Keratinocyte (primary cell): ENCODE measurements around the gene FRA10AC1. TPM values are rescaled to one million over a fixed set of nuclear protein-coding genes. Genes with fewer than 3 reads are reported as not detected.

ENCODE experiments used
- DNase-seq: peaks from one replicate; pipeline ENCODE4 v3.0.0-alpha.2; 2011; ENCODE audit warnings: low read depth, missing footprints, low spot score
- FAIRE-seq: peaks from 2 replicates; lab custom pipeline; 2011; peaks lifted over from hg19 to GRCh38; lab: Jason Lieb, UNC
- H2AFZ ChIP-seq: 2 replicates; pipeline ENCODE4 v1.6.0; 2012; ENCODE audit warnings: low read length, control low read depth, inconsistent platforms; ENCODE audit not compliant: control insufficient read depth
- H3K27ac ChIP-seq: 2 replicates; pipeline ENCODE4 v1.5.1; 2011; ENCODE audit warnings: low read length; ENCODE audit not compliant: control insufficient read depth, insufficient read depth
- H3K27me3 ChIP-seq: 3 replicates; pipeline ENCODE4 v1.6.0; 2011; ENCODE audit warnings: low read length; ENCODE audit not compliant: control insufficient read depth, insufficient read depth; ENCODE audit errors: extremely low read depth
- H3K36me3 ChIP-seq, 2 experiments: 2 replicates in 1 of 2; 3 replicates in 1 of 2; pipeline ENCODE4 v1.5.1; 2011; ENCODE audit warnings: low read length in 2 of 2, mild to moderate bottlenecking in 1 of 2; ENCODE audit not compliant: control insufficient read depth in 2 of 2, insufficient read depth in 2 of 2; ENCODE audit errors: extremely low read depth in 1 of 2
- H3K4me1 ChIP-seq: 3 replicates; pipeline ENCODE4 v1.5.1; 2011; ENCODE audit warnings: low read length; ENCODE audit not compliant: control insufficient read depth, insufficient read depth; ENCODE audit errors: extremely low read depth
- H3K4me2 ChIP-seq: 3 replicates; pipeline ENCODE4 v1.6.0; 2011; ENCODE audit warnings: low read depth, low read length; ENCODE audit not compliant: control insufficient read depth, insufficient read depth; ENCODE audit errors: extremely low read depth
- H3K4me3 ChIP-seq, 3 experiments: fragments of 200-600 bp in 1 of 3; sonication (generic) in 1 of 3; 2 replicates in 2 of 3; 3 replicates in 1 of 3; pipeline ENCODE4 v1.5.1; 2011 to 2016; ENCODE audit warnings: low read length in 3 of 3, mild to moderate bottlenecking in 3 of 3, control low read depth in 2 of 3, inconsistent platforms in 1 of 3, low read depth in 1 of 3, mixed read lengths in 1 of 3, mixed run types in 1 of 3, moderate library complexity in 1 of 3; ENCODE audit not compliant: control insufficient read depth in 2 of 3, insufficient read depth in 2 of 3; ENCODE audit errors: extremely low read depth in 1 of 3
- H3K79me2 ChIP-seq: 2 replicates; pipeline ENCODE4 v1.6.0; 2012; ENCODE audit warnings: low read length; ENCODE audit not compliant: control insufficient read depth, insufficient read depth
- H3K9ac ChIP-seq: 3 replicates; pipeline ENCODE4 v1.6.0; 2011; ENCODE audit warnings: low read length; ENCODE audit not compliant: control insufficient read depth, insufficient read depth; ENCODE audit errors: extremely low read depth
- H3K9me1 ChIP-seq: 3 replicates; pipeline ENCODE4 v1.6.0; 2011; ENCODE audit warnings: low read length; ENCODE audit not compliant: control insufficient read depth, insufficient read depth; ENCODE audit errors: extremely low read depth
- H3K9me3 ChIP-seq: 2 replicates; pipeline ENCODE4 v1.5.1; 2012; ENCODE audit warnings: low read depth, low read length; ENCODE audit not compliant: control insufficient read depth
- H4K20me1 ChIP-seq: 3 replicates; pipeline ENCODE4 v1.6.0; 2011; ENCODE audit warnings: low read length; ENCODE audit not compliant: control insufficient read depth, insufficient read depth; ENCODE audit errors: extremely low read depth
- EZH2 ChIP-seq: IDR thresholded peaks from one replicate; pipeline ENCODE4 v1.6.1; 2012; ENCODE audit warnings: inconsistent platforms, mild to moderate bottlenecking, low read length, moderate library complexity
- dilution Hi-C: fragments of 300-500 bp; cut with MboI; formaldehyde crosslinking; loops from one replicate; pipeline ENCODE4 v1.7.0; 2020; ENCODE audit warnings: low sequenced_read_pairs; ENCODE audit not compliant: extremely low pct_ligation_motif_present
- polyA minus RNA-seq, 3 experiments: library from RNA; depleted of rRNA, polyadenylated mRNA; stranded (reverse); fragments of >200 nt; gene quantifications; 1 replicate in 1 of 3; 2 replicates in 1 of 3; 3 replicates in 1 of 3; pipeline ENCODE4 v1.2.3, GENCODE V29; 2011
- polyA plus RNA-seq, 5 experiments: library from polyadenylated mRNA; depleted of rRNA in 3 of 5; stranded (reverse) in 3 of 5; stranded (forward) in 1 of 5; unstranded in 1 of 5; fragments of >200 nt; gene quantifications; 1 replicate in 1 of 5; 2 replicates in 3 of 5; 3 replicates in 1 of 5; pipeline versions ENCODE4 v1.2.1 to v1.2.3, GENCODE V29; 2011 to 2012; ENCODE audit warnings: missing spikeins in 2 of 5, low read depth in 1 of 5, low replicate concordance in 1 of 5
- TF ChIP-seq, protein P1 (sequence below), 3 experiments: IDR thresholded peaks in 1 of 3; conservative IDR thresholded peaks in 1 of 3; optimal IDR thresholded peaks in 1 of 3; 2 replicates in 2 of 3; 3 replicates in 1 of 3; pipeline versions ENCODE3 to v1.5.1; 2011; ENCODE audit warnings: low read length in 3 of 3, mild to moderate bottlenecking in 3 of 3, moderate library complexity in 2 of 3, control low read depth in 1 of 3, inconsistent platforms in 1 of 3; ENCODE audit not compliant: insufficient read depth in 2 of 3; ENCODE audit errors: extremely low read depth in 1 of 3

FRA10AC1 gene
- polyA plus RNA-seq (5.2 to 12.8 TPM (median 6.2 TPM) in 3 replicates), polyA minus RNA-seq (0.23 to 4.8 TPM (median 2.2 TPM) in 3 replicates)
- polyA plus RNA-seq (2011; ENCODE audit: low read depth) = 11.7 TPM
- polyA plus RNA-seq (2011; cell fraction: cytosol; rRNA removed) = 2.4 and 4.6 TPM in 2 replicates
- 7.6 and 14.8 TPM in 2 replicates for polyA plus RNA-seq (2011; cell fraction: nucleus; rRNA removed)
- polyA plus RNA-seq (2012; ENCODE audit: low replicate concordance) = 8.3 and 9.2 TPM in 2 replicates
- polyA minus RNA-seq (2011; cell fraction: cytosol; rRNA and poly(A)+ RNA removed) = 2.5 TPM
- polyA minus RNA-seq (2011; cell fraction: nucleus; rRNA and poly(A)+ RNA removed) = 10.9 and 11.9 TPM in 2 replicates

DNA sequence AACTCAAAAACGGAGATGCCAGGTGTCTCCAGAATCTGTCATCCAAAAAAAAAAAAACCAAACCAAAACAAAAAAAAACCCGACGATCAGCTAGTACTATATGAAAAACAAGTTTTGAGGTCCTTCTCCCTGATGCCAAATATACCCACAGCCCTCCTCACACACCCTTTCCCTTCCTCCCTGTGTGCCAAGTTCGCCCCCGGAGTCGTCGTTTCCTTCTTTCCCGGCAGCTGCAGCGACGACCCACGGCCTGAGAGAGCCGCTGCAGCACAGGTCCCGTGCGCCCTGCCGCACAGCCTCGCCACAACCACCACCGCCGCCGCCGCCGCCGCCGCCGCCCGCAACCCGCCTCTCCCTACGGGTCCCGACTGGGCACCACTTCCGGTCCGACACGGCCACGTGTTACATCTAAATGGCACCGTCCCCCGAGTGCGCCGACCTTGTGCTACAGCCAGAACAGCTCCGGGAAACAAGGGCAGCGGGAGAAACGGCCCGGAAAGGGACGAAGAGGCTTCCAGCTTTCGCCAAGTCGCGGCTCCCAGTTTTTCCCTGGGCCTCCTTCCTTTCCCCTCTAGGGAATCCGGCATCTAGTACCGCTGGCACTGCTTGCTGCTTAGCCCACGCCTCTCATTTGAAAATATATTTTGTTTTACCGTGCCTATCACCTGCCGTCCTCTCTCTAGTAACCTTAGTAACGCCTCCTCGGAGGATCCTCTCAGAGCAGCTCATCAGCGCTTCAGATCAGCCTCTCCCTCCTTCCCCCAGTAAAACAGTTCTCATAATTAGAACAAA is at the start of gene FRA10AC1:
FRA10AC1 (minus strand) TSS at position 383 of the 792 bp plus-strand sequence. CDS start 2,486 bp downstream, outside the sequence.
- Histone ChIP-seq H2AFZ (peak within 1 kb of the TSS; percentile 96), H3K4me2 (peak within 1 kb of the TSS; percentile 85), H4K20me1 (no peaks in the 10 kb centered on the region), H3K9me3 (no peaks in the 10 kb centered on the region), H3K9me1 (no peaks in the 10 kb centered on the region), H3K4me3 (peak within 1 kb of the TSS; percentile 60 to 93 (median 90)), H3K36me3 (peaks cover 2 to 4% of the 10 kb centered on the region in 2 experiments), H3K79me2 (peaks cover 9% of the 10 kb centered on the region), H3K4me1 (peaks cover 13% of the 10 kb centered on the region), H3K27me3 (no peaks in the 10 kb centered on the region), H3K27ac (peak within 1 kb of the TSS; percentile 82), H3K9ac (peak within 1 kb of the TSS; percentile 90)
- FAIRE-seq (peak; percentile 29), DNase-seq (peak; percentile 40)
- TF ChIP-seq, protein P1, sequence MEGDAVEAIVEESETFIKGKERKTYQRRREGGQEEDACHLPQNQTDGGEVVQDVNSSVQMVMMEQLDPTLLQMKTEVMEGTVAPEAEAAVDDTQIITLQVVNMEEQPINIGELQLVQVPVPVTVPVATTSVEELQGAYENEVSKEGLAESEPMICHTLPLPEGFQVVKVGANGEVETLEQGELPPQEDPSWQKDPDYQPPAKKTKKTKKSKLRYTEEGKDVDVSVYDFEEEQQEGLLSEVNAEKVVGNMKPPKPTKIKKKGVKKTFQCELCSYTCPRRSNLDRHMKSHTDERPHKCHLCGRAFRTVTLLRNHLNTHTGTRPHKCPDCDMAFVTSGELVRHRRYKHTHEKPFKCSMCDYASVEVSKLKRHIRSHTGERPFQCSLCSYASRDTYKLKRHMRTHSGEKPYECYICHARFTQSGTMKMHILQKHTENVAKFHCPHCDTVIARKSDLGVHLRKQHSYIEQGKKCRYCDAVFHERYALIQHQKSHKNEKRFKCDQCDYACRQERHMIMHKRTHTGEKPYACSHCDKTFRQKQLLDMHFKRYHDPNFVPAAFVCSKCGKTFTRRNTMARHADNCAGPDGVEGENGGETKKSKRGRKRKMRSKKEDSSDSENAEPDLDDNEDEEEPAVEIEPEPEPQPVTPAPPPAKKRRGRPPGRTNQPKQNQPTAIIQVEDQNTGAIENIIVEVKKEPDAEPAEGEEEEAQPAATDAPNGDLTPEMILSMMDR (optimal IDR thresholded peaks at IDR 0.05 in 1 of 3, IDR thresholded peaks at IDR 0.05 in 1 of 3, conservative IDR thresholded peaks at IDR 0.05 in 1 of 3; ENCODE audit: extremely low read depth in 1 of 3, insufficient read depth in 2 of 3, low read length in 3 of 3) = peak; percentile 29 to 61 (median 52)
- no peak for TF ChIP-seq EZH2
- dilution Hi-C loops = no loop called here

DNA sequence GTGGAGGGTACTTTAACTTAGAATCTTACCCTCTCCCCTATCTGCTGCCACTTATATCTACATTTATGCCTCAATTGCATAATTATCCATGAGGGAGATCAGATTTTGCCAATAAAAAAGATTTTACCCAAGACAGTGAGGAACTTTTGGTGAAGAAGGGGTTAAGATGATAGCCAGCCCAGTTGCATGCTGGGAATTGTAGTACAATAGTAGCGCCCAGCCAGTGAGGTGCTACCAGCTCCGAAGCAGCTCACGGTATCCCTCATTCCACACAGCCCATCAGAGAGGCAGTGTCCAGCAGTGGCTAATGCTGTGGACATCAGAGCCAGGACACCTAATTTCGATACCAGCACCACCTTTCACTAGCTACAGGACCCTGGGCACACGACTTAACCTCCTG is 49.4 kb upstream of the FRA10AC1 start:
- no peak overlapping the region for H3K27ac ChIP-seq
- H3K4me2 ChIP-seq = no peak overlapping the region
- FAIRE-seq = peak; percentile 64
- H3K4me1 ChIP-seq = peaks cover 3% of the 10 kb centered on the region
- H3K9me3 ChIP-seq = no peaks in the 10 kb centered on the region
- no peak for DNase-seq
- H3K9ac ChIP-seq = no peak overlapping the region
- H4K20me1 ChIP-seq = no peaks in the 10 kb centered on the region
- H3K36me3 ChIP-seq = no peaks in the 10 kb centered on the region
- H3K27me3 ChIP-seq = peaks cover 7% of the 10 kb centered on the region
- H3K9me1 ChIP-seq = no peaks in the 10 kb centered on the region
- TF ChIP-seq EZH2 = no peak
- TF ChIP-seq, protein P1 (optimal IDR thresholded peaks at IDR 0.05 in 1 of 3, IDR thresholded peaks at IDR 0.05 in 1 of 3, conservative IDR thresholded peaks at IDR 0.05 in 1 of 3; ENCODE audit: extremely low read depth in 1 of 3, insufficient read depth in 2 of 3, low read length in 3 of 3) = no peak
- H3K79me2 ChIP-seq = no peaks in the 10 kb centered on the region
- dilution Hi-C loops = no loop called here
- no peak overlapping the region for H3K4me3 ChIP-seq
- H2AFZ ChIP-seq = no peak overlapping the region
